PC-9 (cell line): Measurements from ENCODE around the gene FOXO3. TPM values are rescaled to one million over a fixed set of nuclear protein-coding genes. Genes with fewer than 3 reads are reported as not detected.

Source experiments
- BruUV-seq: library from RNA; stranded (reverse); fragments of 400-500 nt; replicated peaks from 2 replicates; lab custom pipeline; 2021; lab: Mats Ljungman, UMichigan
- CTCF ChIA-PET: fragments of 300-600 bp; sonication (Branson Sonifier 250); formaldehyde crosslinking; loops from one replicate; lab custom pipeline; 2022; ENCODE audit warnings: antibody characterized with exemption; lab: Charles Lee
- POLR2A ChIA-PET: fragments of 300-600 bp; sonication (Branson Sonifier 250); formaldehyde crosslinking; loops from one replicate; lab custom pipeline; 2022; ENCODE audit warnings: antibody characterized with exemption; ENCODE audit not compliant: unreplicated experiment; lab: Charles Lee
- DNase-seq, 2 experiments: peaks; one replicate each; pipeline versions ENCODE4 v3.0.0 to v3.0.0-alpha.2; 2015 to 2022; ENCODE audit warnings: mixed read lengths in 1 of 2
- H2AFZ ChIP-seq: fragments of 200-600 bp; sonication (generic); 2 replicates; pipeline ENCODE4 v1.8.1; 2017; ENCODE audit warnings: antibody characterized with exemption
- H3F3A ChIP-seq: fragments of 200-600 bp; sonication (generic); 2 replicates; pipeline ENCODE4 v1.8.1; 2017; ENCODE audit warnings: antibody characterized with exemption, mild to moderate bottlenecking, low read depth; ENCODE audit not compliant: insufficient read depth
- H3K27ac ChIP-seq: fragments of 200-600 bp; sonication (generic); 2 replicates; pipeline ENCODE4 v1.6.1; 2016; ENCODE audit warnings: mixed run types
- H3K27me3 ChIP-seq: fragments of 200-600 bp; sonication (generic); 2 replicates; pipeline ENCODE4 v1.6.1; 2016; ENCODE audit warnings: low read depth, mixed run types; ENCODE audit not compliant: insufficient read depth
- H3K36me3 ChIP-seq: fragments of 200-600 bp; sonication (generic); 2 replicates; pipeline ENCODE4 v1.6.1; 2016; ENCODE audit warnings: low read depth, mixed run types
- H3K4me1 ChIP-seq: fragments of 200-600 bp; sonication (generic); replicated peaks from 2 replicates; pipeline ENCODE4 v1.6.1; 2016; ENCODE audit warnings: mixed run types; ENCODE audit not compliant: insufficient read depth
- H3K4me2 ChIP-seq: fragments of 200-600 bp; sonication (generic); 2 replicates; pipeline ENCODE4 v1.6.1; 2017; ENCODE audit warnings: mixed run types
- H3K4me3 ChIP-seq: fragments of 200-600 bp; sonication (generic); 2 replicates; pipeline ENCODE4 v1.6.1; 2016; ENCODE audit warnings: mixed run types
- H3K79me2 ChIP-seq: fragments of 200-600 bp; sonication (generic); 2 replicates; pipeline ENCODE4 v1.6.1; 2017; ENCODE audit warnings: low read depth, mixed run types
- H3K9me2 ChIP-seq: fragments of 200-600 bp; sonication (generic); 2 replicates; pipeline ENCODE4 v1.8.1; 2017; ENCODE audit warnings: mild to moderate bottlenecking; ENCODE audit not compliant: insufficient read depth
- H3K9me3 ChIP-seq: fragments of 200-600 bp; sonication (generic); 2 replicates; pipeline ENCODE4 v1.8.1; 2016; ENCODE audit warnings: low read depth; ENCODE audit not compliant: insufficient read depth
- H4K20me1 ChIP-seq: fragments of 200-600 bp; sonication (generic); 2 replicates; pipeline ENCODE4 v1.8.1; 2017; ENCODE audit not compliant: insufficient read depth
- CTCF ChIP-seq: fragments of 200-600 bp; sonication (generic); conservative IDR thresholded peaks from 2 replicates; pipeline ENCODE4 v1.6.1; 2017; ENCODE audit warnings: mixed run types, antibody characterized with exemption, mild to moderate bottlenecking, moderate library complexity
- EZH2 ChIP-seq: fragments of 200-600 bp; sonication (generic); IDR thresholded peaks from 2 replicates; pipeline ENCODE4 v1.8.0; 2017; ENCODE audit warnings: antibody characterized with exemption, low read depth
- intact Hi-C: fragments of 100-400 bp; cut with micrococcal nuclease; formaldehyde crosslinking; loops from one replicate; pipeline ENCODE4 v1.10.0; 2022; ENCODE audit not compliant: unreplicated experiment
- total RNA-seq: library from RNA; stranded (reverse); gene quantifications from 2 replicates; pipeline ENCODE4 v1.2.3, GENCODE V29; 2021

Gene FOXO3
- total RNA-seq, 1 experiment from 2014 or later = 59.4 TPM

GRCh38 chr6:108723594-108723993 is 162.9 kb downstream of the FOXO3 start:
- intact Hi-C loops = no loop called here
- Histone ChIP-seq H2AFZ (no peak overlapping the region), H3F3A (no peaks in the 10 kb centered on the region), H3K4me1 (peaks cover 10% of the 10 kb centered on the region), H3K4me3 (no peak overlapping the region), H3K9me3 (0 out of 2 replicates have a peak, but pooled peaks cover 7% of the 10 kb centered on the region), H3K36me3 (no peaks in the 10 kb centered on the region), H3K27ac (no peak overlapping the region), H4K20me1 (no peaks in the 10 kb centered on the region), H3K4me2 (no peak overlapping the region), H3K9me2 (no peaks in the 10 kb centered on the region), H3K79me2 (no peaks in the 10 kb centered on the region), H3K27me3 (no peaks in the 10 kb centered on the region)
- no peak for DNase-seq
- ChIA-PET POLR2A (no interaction called here), CTCF (no interaction called here)
- TF ChIP-seq CTCF = no peak
- TF ChIP-seq EZH2 = no peak
- no TSS peak for BruUV-seq

GRCh38 chr6:108726726-108727339 is 166.1 kb downstream of the FOXO3 start:
- BruUV-seq = no TSS peak
- Histone ChIP-seq H3K79me2 (peaks cover 28% of the 10 kb centered on the region), H3K4me1 (peaks cover 22% of the 10 kb centered on the region), H3K4me2 (no peak overlapping the region), H3K4me3 (no peak overlapping the region), H3K36me3 (no peaks in the 10 kb centered on the region), H3K9me2 (no peaks in the 10 kb centered on the region), H4K20me1 (no peaks in the 10 kb centered on the region), H3F3A (peaks cover 13% of the 10 kb centered on the region), H2AFZ (no peak overlapping the region), H3K9me3 (0 out of 2 replicates have a peak, but pooled peaks cover 7% of the 10 kb centered on the region), H3K27ac (no peak overlapping the region), H3K27me3 (no peaks in the 10 kb centered on the region)
- intact Hi-C loops = no loop called here
- POLR2A ChIA-PET = no interaction called here
- no peak for DNase-seq
- TF ChIP-seq EZH2 = no peak
- TF ChIP-seq CTCF = no peak
- CTCF ChIA-PET = no interaction called here

GRCh38 chr6:108727966-108728730 is 167.4 kb downstream of the FOXO3 start:
- no peak for TF ChIP-seq CTCF
- TF ChIP-seq EZH2 = no peak
- Histone ChIP-seq H4K20me1 (no peaks in the 10 kb centered on the region), H3K9me2 (no peaks in the 10 kb centered on the region), H3K27ac (no peak overlapping the region), H2AFZ (no peak overlapping the region), H3K4me2 (no peak overlapping the region), H3K27me3 (no peaks in the 10 kb centered on the region), H3K9me3 (0 out of 2 replicates have a peak, but pooled peaks cover 2% of the 10 kb centered on the region), H3K4me1 (peaks cover 32% of the 10 kb centered on the region), H3K79me2 (peaks cover 33% of the 10 kb centered on the region), H3K4me3 (no peak overlapping the region), H3F3A (peaks cover 21% of the 10 kb centered on the region), H3K36me3 (no peaks in the 10 kb centered on the region)
- ChIA-PET CTCF (no interaction called here), POLR2A (interaction anchor here (0.6 kb wide), 1 partner anchor 77 kb away, joined by 6 read pairs; no protein-coding TSS in a partner anchor)
- DNase-seq = no peak
- intact Hi-C loops = no loop called here
- no TSS peak for BruUV-seq
